ENCODE measurements around the gene EMC8.

The EMC8 gene

GRCh38 chr16:85788819-85789218 lies 10.5 kb downstream of the EMC8 start:
- TF ChIP-seq EZH2 (IDR thresholded peaks at IDR 0.05) (no peak), FOXP2 (optimal IDR thresholded peaks at IDR 0.05; ENCODE audit: control extremely low read depth, extremely low read length, insufficient read depth) (no peak), POLR2AphosphoS5 (IDR thresholded peaks at IDR 0.05; ENCODE audit: borderline replicate concordance, low read depth, low read length) (no peak)
- no peak overlapping the region for H3K27ac ChIP-seq
- peaks cover 5% of the 10 kb centered on the region; the same call in 1 of the 2 replicates for H3K36me3 ChIP-seq (ENCODE audit: insufficient read depth, low read length)

GRCh38 chr16:85785927-85786326 lies 13.4 kb downstream of the EMC8 start:
- peaks cover 5% of the 10 kb centered on the region; the same call in 1 of the 2 replicates for H3K36me3 ChIP-seq (ENCODE audit: insufficient read depth, low read length)
- no peaks in the 10 kb centered on the region for H3K9me3 ChIP-seq (ENCODE audit: low read depth, low read length)
- H3K9ac ChIP-seq (ENCODE audit: insufficient read length), result no peak overlapping the region
- DNase-seq (ENCODE audit: low read depth, low spot score), result no peak
- H3K27ac ChIP-seq, result no peak overlapping the region
- H3K4me3 ChIP-seq, result no peak overlapping the region
- no peak for TF ChIP-seq EZH2 (IDR thresholded peaks at IDR 0.05)
- TF ChIP-seq POLR2AphosphoS5 (IDR thresholded peaks at IDR 0.05; ENCODE audit: borderline replicate concordance, low read depth, low read length), result no peak
- TF ChIP-seq FOXP2 (optimal IDR thresholded peaks at IDR 0.05; ENCODE audit: control extremely low read depth, extremely low read length, insufficient read depth), result no peak

More at GRCh38 chr16:85788819-85789218, 10.5 kb downstream of the EMC8 start:
- Histone ChIP-seq H3K9me3 (ENCODE audit: low read depth, low read length) (no peaks in the 10 kb centered on the region), H3K9ac (ENCODE audit: insufficient read length) (no peak overlapping the region), H3K4me3 (no peak overlapping the region)
- no peak for DNase-seq (ENCODE audit: low read depth, low spot score)

GRCh38 chr16:85784813-85785212 lies 14.5 kb downstream of the EMC8 start:
- Histone ChIP-seq H3K9me3 (ENCODE audit: low read depth, low read length) (no peaks in the 10 kb centered on the region), H3K9ac (ENCODE audit: insufficient read length) (no peak overlapping the region), H3K36me3 (ENCODE audit: insufficient read depth, low read length) (peaks cover 6% of the 10 kb centered on the region; the same call in 1 of the 2 replicates), H3K4me3 (no peak overlapping the region), H3K27ac (no peak overlapping the region)
- TF ChIP-seq POLR2AphosphoS5 (IDR thresholded peaks at IDR 0.05; ENCODE audit: borderline replicate concordance, low read depth, low read length) (no peak), EZH2 (IDR thresholded peaks at IDR 0.05) (no peak)
- DNase-seq (ENCODE audit: low read depth, low spot score), result no peak

- no peak for DNase-seq (ENCODE audit: low read depth, low spot score)
- H3K4me3 ChIP-seq, result no peak overlapping the region
- no peak overlapping the region for H3K27ac ChIP-seq
- H3K9ac ChIP-seq (ENCODE audit: insufficient read length), result no peak overlapping the region
- peaks cover 10% of the 10 kb centered on the region; the same call in 1 of the 2 replicates for H3K36me3 ChIP-seq (ENCODE audit: insufficient read depth, low read length)
- H3K9me3 ChIP-seq (ENCODE audit: low read depth, low read length), result no peaks in the 10 kb centered on the region
- TF ChIP-seq EZH2 (IDR thresholded peaks at IDR 0.05) (no peak), FOXP2 (optimal IDR thresholded peaks at IDR 0.05; ENCODE audit: control extremely low read depth, extremely low read length, insufficient read depth) (no peak), POLR2AphosphoS5 (IDR thresholded peaks at IDR 0.05; ENCODE audit: borderline replicate concordance, low read depth, low read length) (no peak)
These were observed 15.9 kb downstream of the EMC8 start for GRCh38 chr16:85783441-85783840.

GRCh38 chr16:85782451-85782850 lies 16.9 kb downstream of the EMC8 start:
- TF ChIP-seq FOXP2 (optimal IDR thresholded peaks at IDR 0.05; ENCODE audit: control extremely low read depth, extremely low read length, insufficient read depth), result no peak
- no peak for TF ChIP-seq EZH2 (IDR thresholded peaks at IDR 0.05)
- no peak for TF ChIP-seq POLR2AphosphoS5 (IDR thresholded peaks at IDR 0.05; ENCODE audit: borderline replicate concordance, low read depth, low read length)
- Histone ChIP-seq H3K4me3 (no peak overlapping the region), H3K36me3 (ENCODE audit: insufficient read depth, low read length) (peaks cover 13% of the 10 kb centered on the region; the same call in 1 of the 2 replicates), H3K9me3 (ENCODE audit: low read depth, low read length) (no peaks in the 10 kb centered on the region), H3K27ac (no peak overlapping the region), H3K9ac (ENCODE audit: insufficient read length) (no peak overlapping the region)
- DNase-seq (ENCODE audit: low read depth, low spot score), result no peak

- no peaks in the 10 kb centered on the region for H3K9me3 ChIP-seq (ENCODE audit: low read depth, low read length)
- H3K4me3 ChIP-seq, result no peak overlapping the region
- no peak overlapping the region for H3K9ac ChIP-seq (ENCODE audit: insufficient read length)
- peaks cover 13% of the 10 kb centered on the region; the same call in 1 of the 2 replicates for H3K36me3 ChIP-seq (ENCODE audit: insufficient read depth, low read length)
- H3K27ac ChIP-seq, result no peak overlapping the region
- TF ChIP-seq FOXP2 (optimal IDR thresholded peaks at IDR 0.05; ENCODE audit: control extremely low read depth, extremely low read length, insufficient read depth) (no peak), POLR2AphosphoS5 (IDR thresholded peaks at IDR 0.05; ENCODE audit: borderline replicate concordance, low read depth, low read length) (no peak)
- DNase-seq (ENCODE audit: low read depth, low spot score), result no peak
These were observed 17.5 kb downstream of the EMC8 start for GRCh38 chr16:85781695-85782370.

GRCh38 chr16:85781156-85781555 lies 18.2 kb downstream of the EMC8 start:
- Histone ChIP-seq H3K4me3 (no peak overlapping the region), H3K36me3 (ENCODE audit: insufficient read depth, low read length) (peaks cover 9% of the 10 kb centered on the region; the same call in 1 of the 2 replicates), H3K27ac (no peak overlapping the region), H3K9me3 (ENCODE audit: low read depth, low read length) (no peaks in the 10 kb centered on the region), H3K9ac (ENCODE audit: insufficient read length) (no peak overlapping the region)
- TF ChIP-seq EZH2 (IDR thresholded peaks at IDR 0.05), result no peak
- no peak for TF ChIP-seq FOXP2 (optimal IDR thresholded peaks at IDR 0.05; ENCODE audit: control extremely low read depth, extremely low read length, insufficient read depth)
- TF ChIP-seq POLR2AphosphoS5 (IDR thresholded peaks at IDR 0.05; ENCODE audit: borderline replicate concordance, low read depth, low read length), result no peak
- no peak for DNase-seq (ENCODE audit: low read depth, low spot score)

- DNase-seq (ENCODE audit: low read depth, low spot score), result no peak
- H3K4me3 ChIP-seq, result no peak overlapping the region
- H3K9me3 ChIP-seq (ENCODE audit: low read depth, low read length), result no peaks in the 10 kb centered on the region
- TF ChIP-seq EZH2 (IDR thresholded peaks at IDR 0.05) (no peak), POLR2AphosphoS5 (IDR thresholded peaks at IDR 0.05; ENCODE audit: borderline replicate concordance, low read depth, low read length) (no peak), FOXP2 (optimal IDR thresholded peaks at IDR 0.05; ENCODE audit: control extremely low read depth, extremely low read length, insufficient read depth) (no peak)
- H3K36me3 ChIP-seq (ENCODE audit: insufficient read depth, low read length), result peaks cover 8% of the 10 kb centered on the region; the same call in 1 of the 2 replicates
- H3K9ac ChIP-seq (ENCODE audit: insufficient read length), result no peak overlapping the region
- no peak overlapping the region for H3K27ac ChIP-seq
These were observed 19.1 kb downstream of the EMC8 start for GRCh38 chr16:85780281-85780680.

Measured in SK-N-MC (cell line).